PC-3 (cell line): ENCODE measurements around the gene MAP3K7CL.

ENCODE experiments used
- CTCF ChIP-seq: fragments of 300-600 bp; sonication (generic); conservative IDR thresholded peaks from 2 replicates; pipeline ENCODE4 v1.5.1; 2017; ENCODE audit warnings: antibody characterized with exemption, low read depth, mild to moderate bottlenecking, low read length
- EZH2phosphoT487 ChIP-seq: fragments of 300-600 bp; sonication (generic); IDR thresholded peaks from 2 replicates; pipeline ENCODE4 v1.6.1; 2018; ENCODE audit warnings: mild to moderate bottlenecking, antibody characterized with exemption, low read length, borderline replicate concordance

GRCh38 chr21:29133241-29133640 is 2.8 kb downstream of the MAP3K7CL start:
- TF ChIP-seq CTCF (no peak), EZH2phosphoT487 (no peak)
